GM21360 (cell line): ENCODE data around the gene MGLL.

Source experiments
- ATAC-seq: cut with Tn5 transposase; IDR thresholded peaks from one replicate; pipeline ENCODE4 v1.9.1; 2021; ENCODE audit warnings: mild to moderate bottlenecking, moderate library complexity; ENCODE audit not compliant: unreplicated experiment

The MGLL gene

DNA sequence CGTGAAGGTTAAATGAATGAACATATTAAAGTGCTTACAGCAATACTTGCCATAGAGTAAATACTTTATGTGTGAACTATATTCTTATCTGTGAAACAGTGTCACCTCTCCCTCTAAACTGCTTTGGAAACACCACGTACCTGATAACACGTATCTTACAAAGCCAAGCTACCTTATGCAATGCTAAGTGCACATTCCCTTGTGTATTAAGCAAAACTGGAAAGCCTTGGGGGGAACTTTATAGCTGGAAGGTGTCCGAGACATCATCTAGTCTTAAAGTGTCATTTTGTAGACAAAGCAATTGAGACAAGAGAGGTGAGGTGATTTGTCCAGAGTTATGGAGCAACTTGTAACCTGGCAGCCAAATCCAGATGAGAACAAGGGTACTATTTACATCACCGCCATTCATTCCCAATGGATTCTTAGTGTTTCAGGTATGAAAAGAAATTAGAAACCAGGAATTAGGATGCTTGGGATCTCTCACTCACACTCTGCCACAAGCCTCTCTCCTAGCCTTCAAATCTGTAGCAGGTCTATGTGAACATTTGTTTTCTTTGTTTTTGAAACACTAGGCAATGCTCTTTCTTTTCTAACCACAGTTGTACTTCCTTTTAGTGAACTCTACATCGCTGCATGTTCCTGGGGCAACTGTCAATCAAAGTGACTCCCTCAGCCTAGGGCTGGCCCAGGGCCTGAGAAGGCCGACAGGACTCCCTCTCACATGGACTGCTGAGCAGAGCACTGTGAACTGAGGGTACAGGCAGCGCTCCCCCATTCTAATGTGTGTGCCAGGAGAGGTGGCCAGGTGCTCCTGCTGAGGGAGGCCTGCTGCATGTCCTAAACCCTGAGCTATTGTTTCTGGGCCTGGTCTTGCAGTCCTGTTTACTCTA is 13.9 kb upstream of the MGLL start:
- ATAC-seq: peak; percentile 71

DNA sequence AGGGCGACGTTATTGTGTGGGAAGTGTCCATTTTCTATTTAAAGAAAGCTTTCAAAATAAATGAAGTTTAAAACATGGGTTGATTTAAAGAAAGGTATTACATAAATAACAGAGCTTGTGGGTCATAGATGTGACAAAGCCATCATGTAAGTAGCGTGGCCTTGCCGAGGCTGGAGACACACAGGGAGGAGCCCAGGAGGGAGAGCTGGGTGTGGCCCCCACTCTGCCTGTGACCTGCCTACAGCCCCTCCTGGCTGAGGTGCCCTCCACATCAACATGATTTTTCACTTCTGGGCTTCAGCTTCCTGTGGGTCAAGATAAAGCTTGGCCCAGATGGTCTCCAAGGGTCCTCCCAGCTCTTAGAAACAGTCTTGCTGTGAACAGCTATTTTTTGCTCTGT is 12.5 kb upstream of the MGLL start:
- peak; percentile 7 for ATAC-seq

DNA sequence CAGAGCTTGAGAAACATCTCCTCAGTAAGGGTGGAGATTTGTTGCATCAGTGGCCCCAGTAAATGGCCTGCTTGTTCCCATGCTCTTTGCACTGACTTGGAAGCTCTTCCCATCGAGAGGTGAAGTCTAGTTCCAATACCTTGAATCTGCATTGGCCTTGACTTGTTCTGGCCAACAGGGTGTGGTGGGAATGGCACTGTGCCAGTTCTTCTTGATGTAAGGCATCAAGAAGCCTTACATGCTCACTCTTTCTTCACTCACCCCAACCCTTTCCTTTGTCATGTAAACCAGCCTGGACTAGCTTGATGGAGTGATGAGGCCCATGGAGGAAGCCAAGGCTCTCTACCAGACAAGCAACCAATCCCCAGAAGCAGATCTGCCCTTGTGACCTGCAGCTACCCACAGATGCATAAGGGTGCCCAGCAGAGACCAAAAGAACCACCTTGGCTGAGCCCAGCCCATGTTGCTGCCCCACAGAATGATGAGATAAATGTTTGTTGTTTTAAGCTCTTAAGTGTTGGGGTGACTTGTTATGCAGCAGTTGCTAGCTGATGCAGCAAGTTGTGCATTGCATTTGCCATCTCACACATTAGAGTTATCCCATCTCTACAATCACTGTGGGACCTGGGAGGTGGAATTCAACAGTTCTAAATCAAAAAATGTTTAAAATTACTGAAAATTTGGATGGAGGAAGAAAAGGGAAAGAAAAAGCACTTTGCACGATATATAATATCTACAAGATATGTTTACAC is 11.1 kb upstream of the MGLL start:
- no peak for ATAC-seq

- ATAC-seq: no peak
These were observed 9.4 kb upstream of the MGLL start for GRCh38 chr3:127831723-127832172.

DNA sequence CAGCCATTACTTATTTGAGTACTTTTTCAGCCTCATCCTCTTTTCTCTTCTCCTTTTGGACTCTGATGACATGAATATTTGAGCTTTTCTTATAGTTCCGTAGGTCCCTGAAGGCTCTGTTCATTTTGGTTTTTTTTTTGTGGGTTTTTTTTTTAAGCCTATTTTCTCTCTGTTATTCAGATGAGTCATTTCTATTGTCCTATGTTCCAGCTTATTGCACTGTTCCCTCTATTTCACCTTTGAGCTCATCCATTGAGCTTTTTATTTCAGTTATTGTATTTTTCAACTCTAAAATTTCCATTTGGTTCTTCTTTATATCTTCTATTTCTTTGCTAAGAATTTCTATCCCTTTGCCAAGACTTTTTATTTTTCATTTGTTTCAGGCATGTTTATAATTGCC is 7.2 kb upstream of the MGLL start:
- no peak for ATAC-seq

DNA sequence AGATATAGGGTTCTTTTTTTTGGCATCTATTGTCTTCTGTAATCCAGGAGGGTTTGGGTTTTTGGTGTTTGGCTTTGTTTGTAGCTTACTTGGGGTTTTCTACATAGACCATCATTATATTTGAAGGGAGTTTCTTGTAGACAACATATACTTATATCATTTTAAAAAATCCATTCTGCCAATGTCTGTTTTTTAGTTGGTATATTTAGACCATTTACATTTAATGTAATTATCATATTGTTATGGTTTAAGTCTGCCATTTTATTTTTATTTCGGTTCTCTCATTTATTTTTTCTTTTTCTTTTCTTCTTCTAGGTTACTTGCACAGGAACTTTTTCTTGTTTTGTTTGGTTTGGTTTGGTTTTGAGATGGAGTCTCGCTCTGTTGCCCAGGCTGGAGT is 5.5 kb upstream of the MGLL start:
- ATAC-seq: no peak

DNA sequence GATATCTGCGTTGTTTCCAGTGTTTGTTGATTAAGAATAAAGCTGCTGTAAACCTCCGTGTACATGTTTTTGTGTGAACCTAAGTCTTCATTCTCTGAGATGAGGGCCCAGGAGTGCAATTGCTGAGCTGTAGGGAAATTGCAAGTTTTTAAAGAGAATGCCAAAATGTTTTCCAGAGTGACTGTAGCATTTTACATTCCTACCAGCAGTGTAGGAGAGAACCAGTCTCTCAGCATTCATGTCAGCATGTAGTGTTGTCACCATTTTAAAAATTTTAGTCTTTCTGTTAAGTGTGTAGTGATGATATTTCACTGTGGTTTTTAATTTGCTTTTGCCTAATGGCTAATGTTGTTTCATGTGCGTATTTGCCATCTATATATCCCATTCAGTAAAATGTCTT is 3.4 kb upstream of the MGLL start:
- ATAC-seq: no peak

- no peak for ATAC-seq
These were observed 2.0 kb upstream of the MGLL start for GRCh38 chr3:127824151-127824825.

DNA sequence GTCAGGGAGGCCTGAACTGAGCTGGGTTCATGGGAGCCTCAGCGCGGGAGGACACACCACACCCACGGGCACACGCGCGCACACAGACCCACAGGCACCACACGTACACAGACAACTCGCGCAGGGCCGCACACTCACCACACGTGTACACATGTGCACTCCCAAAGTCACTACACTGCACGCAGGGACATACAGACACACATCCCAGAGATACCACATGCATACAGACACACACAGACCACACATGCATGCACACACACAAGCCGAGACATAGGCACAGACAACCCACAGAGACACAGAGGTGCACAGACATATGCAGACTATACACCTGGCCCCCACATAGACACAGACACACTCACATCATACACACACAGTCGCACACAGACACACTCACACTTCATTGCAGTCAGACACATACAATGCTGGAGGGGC is 1.1 kb upstream of the MGLL start:
- ATAC-seq: no peak

DNA sequence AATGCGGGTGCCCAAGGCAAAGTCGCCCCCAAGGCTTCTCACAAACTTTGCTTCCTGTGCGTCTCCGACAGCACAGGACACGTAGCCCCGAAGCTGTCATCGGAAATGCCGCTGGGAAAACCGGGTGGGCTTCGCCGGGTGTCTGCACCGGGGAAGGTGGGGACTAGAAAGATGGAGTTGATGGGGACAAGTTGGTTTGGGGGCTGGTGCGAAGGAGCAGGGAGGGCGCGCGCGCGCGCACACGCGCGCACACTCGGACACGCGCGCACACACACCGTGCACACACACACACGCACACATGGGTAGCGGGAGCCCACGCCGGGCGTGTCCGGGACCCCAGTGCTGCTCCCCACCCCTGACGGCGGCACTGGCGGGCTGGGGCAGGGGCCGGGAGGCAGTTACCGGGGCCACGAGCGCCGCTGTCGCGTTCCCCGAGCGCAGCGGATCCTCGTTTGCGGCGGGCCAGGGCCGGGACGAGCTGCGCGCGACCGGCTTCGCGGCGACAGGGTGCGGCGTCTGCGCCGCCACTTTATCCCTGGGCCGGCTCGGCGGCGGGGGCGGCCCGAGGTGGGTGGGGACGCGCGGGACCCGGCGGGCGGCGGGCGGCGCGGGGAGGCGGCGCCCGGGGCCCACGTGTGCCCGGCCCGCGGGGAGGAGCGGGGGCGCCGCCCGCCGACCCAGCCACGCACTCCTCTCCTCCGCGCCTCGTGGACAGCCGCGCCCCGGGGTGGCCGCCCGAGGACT is 539 bp upstream of the MGLL start:
- ATAC-seq: peak; percentile 53

GRCh38 chr3:127821394-127821793 is 921 bp downstream of the MGLL start:
- ATAC-seq: no peak

DNA sequence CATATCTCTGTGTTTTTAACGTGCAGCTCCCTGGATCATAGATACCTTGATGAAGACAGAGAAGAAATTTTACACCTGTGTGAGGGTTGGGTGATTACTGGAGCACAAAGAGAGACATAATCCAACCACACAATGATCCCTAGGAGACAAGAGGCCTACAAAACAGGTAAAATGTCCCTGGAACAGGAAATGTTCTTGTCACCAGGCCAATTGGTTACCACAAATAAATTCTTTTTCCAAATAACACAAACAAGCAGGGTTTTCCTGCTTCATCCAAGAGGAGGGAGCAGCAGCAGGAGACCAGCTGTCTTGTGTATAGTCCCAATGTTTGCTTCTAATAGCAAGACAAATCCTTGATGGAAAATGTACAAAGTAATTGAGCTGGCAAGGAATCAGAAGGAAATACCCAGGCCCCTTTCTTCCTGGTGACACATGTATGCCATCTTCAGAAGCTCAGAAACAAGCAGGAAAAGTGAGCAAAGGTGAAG is 1.4 kb downstream of the MGLL start:
- ATAC-seq: no peak

- ATAC-seq: no peak
These were observed 2.0 kb downstream of the MGLL start for GRCh38 chr3:127820221-127820825.

- no peak for ATAC-seq
These were observed 2.7 kb downstream of the MGLL start for GRCh38 chr3:127819656-127820055.

DNA sequence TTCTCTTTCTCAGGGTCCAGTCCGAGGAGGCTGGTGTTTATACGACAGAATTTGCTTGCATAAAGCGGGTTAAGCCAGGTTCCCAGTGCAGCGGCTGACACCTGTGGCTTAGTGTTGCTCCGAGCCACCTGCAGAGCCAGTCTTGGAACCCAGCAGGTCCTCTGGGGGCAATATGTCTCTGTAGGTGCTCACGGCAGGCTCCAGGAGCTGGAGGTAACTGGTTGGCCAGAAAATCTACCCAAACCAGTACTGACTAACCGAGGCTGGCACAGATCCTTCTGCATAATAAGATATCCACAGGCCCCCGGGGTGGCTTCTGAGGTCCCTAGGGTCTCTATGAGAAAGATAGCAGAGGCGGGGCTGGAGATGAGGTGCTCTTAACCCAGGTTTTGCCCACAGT is 3.2 kb downstream of the MGLL start:
- no peak for ATAC-seq

DNA sequence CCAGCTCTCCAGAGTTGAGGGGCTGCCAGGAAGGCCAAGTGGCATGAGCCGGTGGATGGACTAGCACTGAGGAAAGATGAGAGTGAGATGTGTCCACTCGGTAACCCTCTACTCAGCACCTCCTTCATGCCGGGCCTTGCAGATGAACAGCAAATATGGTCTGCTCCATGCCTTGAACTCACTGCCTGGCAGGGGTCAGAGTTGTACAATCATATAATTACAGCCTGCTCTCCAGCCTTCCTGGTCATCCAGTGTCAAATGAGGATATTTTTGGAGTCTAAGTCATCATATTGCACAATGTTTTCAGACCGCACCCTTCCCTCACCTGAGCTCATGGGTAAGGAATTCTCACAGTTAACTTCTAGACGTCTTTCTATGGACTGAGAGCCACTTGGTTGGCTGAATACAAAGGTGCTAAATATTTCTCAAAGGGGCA is 4.9 kb downstream of the MGLL start:
- no peak for ATAC-seq

DNA sequence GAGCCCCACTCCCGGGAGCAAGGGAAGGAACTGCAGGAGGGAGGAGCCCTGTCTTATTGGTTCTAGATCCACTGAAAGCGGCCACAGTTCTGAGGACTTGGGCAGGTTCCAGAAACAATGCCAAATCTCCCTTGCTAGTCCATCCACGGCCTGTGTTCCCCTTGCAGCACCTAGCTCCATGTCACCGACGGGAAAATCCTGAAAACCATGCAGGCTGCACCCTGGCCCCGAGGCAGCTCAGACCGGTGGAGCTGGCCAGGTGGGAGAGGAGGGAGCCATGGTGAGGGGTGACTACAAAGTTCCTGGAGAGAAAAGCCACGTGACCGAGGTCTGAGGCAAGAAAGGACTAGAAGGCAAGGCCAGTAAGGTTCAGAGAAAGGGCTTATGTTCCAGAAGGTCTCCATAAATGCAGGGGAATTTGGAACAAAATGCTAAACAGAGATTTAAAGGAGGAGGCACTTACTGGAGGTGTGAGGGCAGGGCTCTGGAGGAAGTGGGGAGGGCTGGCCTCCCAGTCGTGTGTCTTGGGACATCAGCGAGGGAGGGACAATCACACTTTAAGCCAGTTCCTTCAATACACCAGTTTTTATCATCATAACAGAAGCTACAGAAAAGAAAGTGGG is 5.4 kb downstream of the MGLL start:
- no peak for ATAC-seq

DNA sequence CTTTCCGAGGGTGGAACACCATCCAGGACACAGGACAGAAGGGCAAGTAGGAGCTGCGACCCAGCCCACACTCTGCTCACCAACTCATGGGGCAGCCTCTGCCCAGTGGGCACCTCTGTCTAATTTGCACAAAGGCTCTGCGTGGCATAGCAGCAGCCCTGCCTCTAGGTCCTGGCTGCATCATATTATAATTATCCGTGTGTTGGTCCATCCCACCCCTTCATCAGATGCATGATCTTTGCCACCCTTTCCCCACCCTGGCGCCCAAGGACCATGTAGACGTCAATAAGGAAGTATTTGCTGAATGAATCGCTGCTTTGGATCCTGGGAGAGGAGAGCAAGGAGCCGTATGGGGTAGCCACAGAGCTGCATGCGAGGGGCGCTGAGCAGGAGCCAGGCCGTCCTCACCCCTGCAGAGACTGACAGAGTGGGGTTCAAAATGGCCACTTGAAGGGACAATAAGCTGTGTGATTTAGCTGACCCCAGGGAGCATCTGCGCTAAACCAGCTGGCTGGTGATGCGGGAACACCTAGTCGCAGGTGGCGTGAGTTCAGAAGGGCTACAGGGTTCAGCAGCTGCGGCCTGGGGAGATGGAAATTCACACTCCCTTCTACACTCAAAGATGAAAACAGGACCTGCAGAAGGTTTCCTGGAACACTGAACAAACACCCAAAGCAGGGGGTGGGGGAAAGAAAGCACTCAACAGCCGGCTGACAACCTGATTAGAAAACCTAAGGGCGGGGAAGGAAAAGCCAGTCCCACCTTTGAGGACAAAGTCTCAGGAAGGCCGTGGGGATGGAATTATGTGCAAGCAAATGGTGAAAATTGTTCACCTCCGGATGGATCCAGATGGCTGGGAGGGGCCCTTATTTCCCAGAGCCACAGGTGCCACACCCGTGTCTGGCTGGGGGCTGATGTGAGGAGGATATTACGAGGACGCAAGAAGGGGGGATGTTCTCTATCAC is 6.4 kb downstream of the MGLL start:
- ATAC-seq: no peak

DNA sequence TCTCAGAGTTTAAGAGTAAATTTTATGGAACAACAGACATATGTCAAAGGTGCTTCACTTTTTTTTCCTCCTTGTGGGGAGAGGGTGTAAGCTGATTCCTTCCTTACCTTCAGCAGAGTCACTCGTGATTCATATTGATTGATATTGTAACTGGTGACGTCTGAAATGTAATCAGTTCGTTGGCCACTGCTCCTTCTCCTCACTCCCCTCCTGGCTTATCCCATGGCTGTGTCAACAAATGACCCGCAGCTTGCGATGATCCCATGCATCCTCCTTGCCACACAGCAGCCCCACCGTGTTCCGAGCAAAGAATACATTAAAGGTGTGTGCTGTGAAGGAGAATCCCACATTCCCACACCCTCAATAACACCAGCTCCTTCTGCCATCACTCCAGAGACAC is 7.3 kb downstream of the MGLL start:
- no peak for ATAC-seq
